Coronary artery (tissue), 2 donors: ENCODE measurements around the gene HEATR1.

ENCODE experiments used
- DNase-seq: peaks from one replicate; pipeline ENCODE4 v3.0.0-alpha.2; 2017; ENCODE audit warnings: low spot score
- H3K27ac ChIP-seq, 2 donors: fragments of 200-600 bp; sonication (generic); one replicate each; pipeline ENCODE4 v1.5.1; 2016 to 2019
- H3K4me3 ChIP-seq: fragments of 200-600 bp; sonication (generic); 2 replicates; pipeline ENCODE4 v1.5.1; 2016; ENCODE audit warnings: mild to moderate bottlenecking, moderate library complexity
- CTCF ChIP-seq: fragments of 200-600 bp; sonication (generic); IDR thresholded peaks from one replicate; pipeline ENCODE4 v1.5.1; 2019; ENCODE audit warnings: antibody characterized with exemption

Gene HEATR1

DNA sequence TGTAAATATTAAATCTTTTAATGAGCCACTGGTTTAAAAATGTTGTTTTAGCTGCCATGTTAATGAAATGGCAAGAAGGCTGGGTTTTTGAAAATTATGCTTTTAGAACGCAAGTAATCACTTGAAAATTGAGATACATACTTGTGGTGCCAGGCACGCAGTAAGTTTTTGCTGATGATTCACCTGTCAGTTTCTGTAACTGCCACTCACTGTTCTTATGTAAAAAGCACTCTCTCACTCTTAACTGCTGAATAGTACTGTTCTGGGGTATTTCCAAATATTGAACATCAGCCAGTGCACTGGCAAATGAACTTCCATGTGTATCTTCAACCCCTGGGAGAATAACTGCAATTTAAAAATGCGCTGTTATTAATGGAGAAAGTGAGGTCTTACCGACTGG lies 62.6 kb downstream of the HEATR1 start:
- Histone ChIP-seq H3K4me3 (no peak overlapping the region), H3K27ac (no peak overlapping the region)
- DNase-seq = no peak
- TF ChIP-seq CTCF = no peak

DNA sequence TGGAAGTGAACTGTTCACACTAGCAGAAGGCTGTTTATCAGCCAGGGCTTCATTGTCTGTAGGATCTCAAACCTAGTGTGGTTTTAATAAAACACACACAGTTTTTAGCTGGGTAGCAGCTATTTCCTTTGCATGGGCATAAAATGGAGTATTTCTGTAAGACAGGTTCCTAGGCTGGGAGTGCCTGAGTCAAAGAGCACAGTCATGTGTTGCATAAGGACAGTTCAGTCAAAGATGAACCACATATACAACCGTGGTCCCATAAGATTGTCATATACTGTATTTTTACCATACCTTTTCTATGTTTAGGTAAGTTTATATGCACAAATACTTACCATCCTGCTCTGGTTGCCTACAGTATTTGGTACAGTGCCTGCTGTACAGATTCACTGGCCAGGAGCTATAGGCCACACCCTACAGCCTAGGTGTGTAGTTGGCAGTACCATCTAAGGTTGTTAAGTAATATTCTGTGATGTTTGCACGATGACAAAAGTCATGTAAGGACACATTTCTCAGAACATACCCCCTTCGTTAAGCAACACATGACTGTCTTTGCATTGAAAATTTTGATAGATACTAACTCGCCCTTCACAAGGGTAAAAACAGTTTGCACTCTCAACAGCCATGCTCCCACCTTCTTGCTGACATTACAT lies 63.4 kb downstream of the HEATR1 start:
- no peak for DNase-seq
- TF ChIP-seq CTCF = no peak

DNA sequence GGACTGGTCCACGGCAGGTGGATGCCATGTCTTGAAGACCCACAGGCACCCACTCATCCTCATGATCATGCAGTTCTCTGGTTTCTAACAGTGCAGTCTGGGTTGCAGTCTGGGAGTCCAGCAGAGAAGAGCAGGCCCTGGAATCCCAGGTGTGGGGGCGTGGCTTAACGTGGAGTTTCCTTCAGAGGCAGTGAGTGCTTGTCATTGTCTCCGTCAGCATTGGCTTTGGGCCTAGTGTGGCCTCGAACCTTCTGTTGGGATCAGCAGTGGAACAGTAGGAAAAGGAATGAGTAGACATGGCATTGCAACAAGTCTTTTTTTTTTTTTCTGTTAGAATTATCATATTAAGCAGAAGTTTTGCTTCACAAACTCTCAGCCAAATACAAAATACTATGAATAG lies 67.8 kb downstream of the HEATR1 start:
- Histone ChIP-seq H3K4me3 (no peak overlapping the region), H3K27ac (no peak overlapping the region)
- no peak for DNase-seq
- TF ChIP-seq CTCF = no peak

More for the DNA sequence above, 63.4 kb downstream of the HEATR1 start:
- Histone ChIP-seq H3K27ac (no peak overlapping the region), H3K4me3 (no peak overlapping the region)

GRCh38 chr1:236535662-236536161 lies 68.6 kb downstream of the HEATR1 start:
- Histone ChIP-seq H3K27ac (no peak overlapping the region), H3K4me3 (no peak overlapping the region)
- no peak for DNase-seq
- TF ChIP-seq CTCF = no peak

DNA sequence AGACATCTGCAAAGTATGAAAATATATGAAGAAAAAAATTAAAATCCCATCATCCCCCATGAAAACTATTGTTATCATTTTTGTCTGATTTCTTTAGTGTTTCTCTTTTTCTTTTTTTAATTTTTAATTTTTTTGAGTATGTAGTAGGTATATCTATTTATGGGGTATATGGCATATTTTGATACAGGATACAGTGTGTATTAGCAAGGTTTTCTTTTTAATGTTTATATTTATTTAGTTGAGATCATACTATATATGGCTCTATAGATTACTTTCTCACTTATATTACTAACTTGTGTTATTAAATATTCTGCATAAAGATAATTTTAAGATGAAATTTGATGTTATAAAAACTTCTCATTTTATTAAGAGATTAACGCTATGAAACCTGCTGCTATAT lies 69.1 kb downstream of the HEATR1 start:
- no peak overlapping the region for H3K4me3 ChIP-seq
- DNase-seq = no peak
- H3K27ac ChIP-seq = no peak overlapping the region
- no peak for TF ChIP-seq CTCF

- H3K27ac ChIP-seq = no peak overlapping the region
- no peak for TF ChIP-seq CTCF
- DNase-seq = no peak
- no peak overlapping the region for H3K4me3 ChIP-seq
These were observed 70.1 kb downstream of the HEATR1 start for GRCh38 chr1:236534151-236534651.

GRCh38 chr1:236532850-236533249 lies 71.5 kb downstream of the HEATR1 start:
- Histone ChIP-seq H3K27ac (no peak overlapping the region), H3K4me3 (no peak overlapping the region)
- TF ChIP-seq CTCF = no peak
- DNase-seq = no peak
